CD14-positive monocyte (primary cell): Measurements from ENCODE around the gene INPP4B. TPM values are rescaled to one million over a fixed set of nuclear protein-coding genes. Genes with fewer than 3 reads are reported as not detected.

Source experiments
- DNase-seq, 3 donors: peaks; one replicate each; pipeline ENCODE4 v3.0.0-alpha.2; 2011 to 2022
- H2AFZ ChIP-seq: 2 replicates; pipeline ENCODE4 v1.6.0; 2012; ENCODE audit warnings: mild to moderate bottlenecking, low read depth, low read length, inconsistent platforms; ENCODE audit not compliant: insufficient read depth, poor library complexity, severe bottlenecking
- H3K27ac ChIP-seq, 2 donors: 1 replicate in 1 of 2; 2 replicates in 1 of 2; pipeline ENCODE4 v1.5.1; 2012 to 2013; ENCODE audit warnings: low read length in 2 of 2, control low read depth in 1 of 2, inconsistent platforms in 1 of 2, low read depth in 1 of 2, mild to moderate bottlenecking in 1 of 2
- H3K27me3 ChIP-seq, 2 donors: one replicate each; pipeline versions ENCODE4 v1.6.0 to v1.6.1; 2011 to 2013; ENCODE audit warnings: low read length in 2 of 2; ENCODE audit not compliant: control insufficient read depth in 2 of 2, insufficient read depth in 2 of 2
- H3K36me3 ChIP-seq, 2 donors: replicated peaks in 1 of 2; 1 replicate in 1 of 2; 2 replicates in 1 of 2; pipeline versions ENCODE4 v1.5.1 to v1.6.1; 2012 to 2013; ENCODE audit warnings: low read length in 2 of 2, control low read depth in 1 of 2, inconsistent platforms in 1 of 2, mild to moderate bottlenecking in 1 of 2; ENCODE audit not compliant: insufficient read depth in 2 of 2, control insufficient read depth in 1 of 2
- H3K4me1 ChIP-seq, 2 donors: 1 replicate in 1 of 2; 2 replicates in 1 of 2; pipeline versions ENCODE4 v1.5.1 to v1.6.1; 2012 to 2013; ENCODE audit warnings: low read length in 2 of 2, control low read depth in 1 of 2, inconsistent platforms in 1 of 2, mild to moderate bottlenecking in 1 of 2, moderate library complexity in 1 of 2; ENCODE audit not compliant: insufficient read depth in 2 of 2, control insufficient read depth in 1 of 2
- H3K4me2 ChIP-seq: replicated peaks from 2 replicates; pipeline ENCODE3; 2012; ENCODE audit warnings: low read length, moderate library complexity, mild to moderate bottlenecking; ENCODE audit not compliant: poor library complexity, severe bottlenecking; ENCODE audit errors: extremely low read depth
- H3K4me3 ChIP-seq, 3 experiments: fragments of 200-600 bp in 1 of 3; sonication (generic) in 1 of 3; replicated peaks in 1 of 3; 1 replicate in 2 of 3; 2 replicates in 1 of 3; pipeline ENCODE4 v1.5.1; 2011 to 2013; ENCODE audit warnings: low read length in 3 of 3, mild to moderate bottlenecking in 3 of 3, control low read depth in 2 of 3, low read depth in 2 of 3, inconsistent platforms in 1 of 3, moderate library complexity in 1 of 3
- H3K79me2 ChIP-seq: 2 replicates; pipeline ENCODE4 v1.6.0; 2012; ENCODE audit warnings: mild to moderate bottlenecking, control low read depth, inconsistent platforms, low read length, moderate library complexity; ENCODE audit not compliant: insufficient read depth
- H3K9ac ChIP-seq: 2 replicates; pipeline ENCODE4 v1.6.0; 2017; ENCODE audit warnings: low read length, mild to moderate bottlenecking; ENCODE audit not compliant: insufficient read depth, poor library complexity, severe bottlenecking
- H3K9me3 ChIP-seq, 2 donors: replicated peaks in 1 of 2; 1 replicate in 1 of 2; 2 replicates in 1 of 2; pipeline versions ENCODE4 v1.5.1 to v1.6.1; 2012 to 2013; ENCODE audit warnings: low read length in 2 of 2, control low read depth in 1 of 2; ENCODE audit not compliant: control insufficient read depth in 1 of 2, insufficient read depth in 1 of 2
- H4K20me1 ChIP-seq: 2 replicates; pipeline ENCODE4 v1.6.0; 2012; ENCODE audit warnings: mild to moderate bottlenecking, low read length, control low read depth, moderate library complexity; ENCODE audit not compliant: insufficient read depth
- H3K27ac Mint-ChIP-seq, 7 donors: one replicate each; pipeline ENCODE4 v1.8.0; 2020; ENCODE audit warnings: mild to moderate bottlenecking in 7 of 7, mixed read lengths in 7 of 7, moderate library complexity in 6 of 7, inconsistent platforms in 2 of 7
- H3K27me3 Mint-ChIP-seq, 3 donors: one replicate each; pipeline ENCODE4 v1.8.0; 2021 to 2022; ENCODE audit warnings: low read depth in 3 of 3, mild to moderate bottlenecking in 3 of 3, mixed read lengths in 3 of 3, moderate library complexity in 3 of 3, inconsistent platforms in 1 of 3
- H3K36me3 Mint-ChIP-seq, 2 donors: one replicate each; pipeline ENCODE4 v1.8.0; 2020; ENCODE audit warnings: mixed read lengths in 2 of 2, inconsistent platforms in 1 of 2, mild to moderate bottlenecking in 1 of 2
- H3K4me1 Mint-ChIP-seq: one replicate; pipeline ENCODE4 v1.8.0; 2020; ENCODE audit warnings: mild to moderate bottlenecking, mixed read lengths
- H3K4me3 Mint-ChIP-seq, 2 donors: one replicate each; pipeline ENCODE4 v1.8.0; 2020; ENCODE audit warnings: mild to moderate bottlenecking in 2 of 2, mixed read lengths in 2 of 2, moderate library complexity in 1 of 2
- H3K9me3 Mint-ChIP-seq, 7 donors: one replicate each; pipeline ENCODE4 v1.8.0; 2020 to 2022; ENCODE audit warnings: mixed read lengths in 7 of 7, mild to moderate bottlenecking in 6 of 7, moderate library complexity in 6 of 7, inconsistent platforms in 2 of 7
- CTCF ChIP-seq: fragments of 200-600 bp; IDR thresholded peaks from one replicate; pipeline ENCODE4 v1.8.0; 2022; ENCODE audit warnings: antibody characterized with exemption, mild to moderate bottlenecking
- WGBS: methylation state at CpG from one replicate; pipeline ENCODE4 v1.1.5; 2013; ENCODE audit warnings: missing lambda C conversion rate; ENCODE audit not compliant: insufficient coverage; 5-methylcytosine and 5-hydroxymethylcytosine counted together
- intact Hi-C, 2 donors: fragments of 100-400 bp; cut with micrococcal nuclease; formaldehyde crosslinking; loops; one replicate each; pipeline versions ENCODE4 v1.15.0 to v1.15.1; 2023
- polyA plus RNA-seq, 3 donors: library from polyadenylated mRNA; depleted of rRNA in 1 of 3; unstranded in 2 of 3; stranded (reverse) in 1 of 3; fragments of 300-500 nt in 2 of 3; fragments of >200 nt in 1 of 3; fragmentation: Illumina TruSeq in 2 of 3; gene quantifications; 1 replicate in 2 of 3; 2 replicates in 1 of 3; pipeline ENCODE4 v1.2.3, GENCODE V29; 2012 to 2021

Gene INPP4B
- polyA plus RNA-seq, 3 donors: 0.13 to 0.38 (median 0.22) TPM

- DNase-seq: no peak
- Histone ChIP-seq H3K9me3 (no peaks in the 10 kb centered on the region), H2AFZ (no peak overlapping the region), H3K36me3 (no peaks in the 10 kb centered on the region), H3K79me2 (no peaks in the 10 kb centered on the region), H3K27me3 (no peaks in the 10 kb centered on the region), H3K27ac (no peak overlapping the region), H4K20me1 (no peaks in the 10 kb centered on the region), H3K4me1 (no peaks in the 10 kb centered on the region), H3K4me3 (no peak overlapping the region), H3K9ac (no peak overlapping the region), H3K4me2 (no peak overlapping the region)
- Mint-ChIP-seq H3K27ac (no peak overlapping the region), H3K27me3 (peaks cover 0 to 1% (median 1%) of the 10 kb centered on the region in 3 donors), H3K4me1 (no peaks in the 10 kb centered on the region), H3K4me3 (no peak overlapping the region), H3K9me3 (peaks cover 0 to 3% (median 0%) of the 10 kb centered on the region in 7 donors), H3K36me3 (no peaks in the 10 kb centered on the region)
- WGBS: 100% methylated on average over 1 of the region's 3 CpGs
- intact Hi-C loops: no loop called here
- TF ChIP-seq CTCF: no peak
Measured at GRCh38 chr4:142500966-142501365, 345.1 kb downstream of the INPP4B start.

GRCh38 chr4:142497606-142498005 lies 348.5 kb downstream of the INPP4B start:
- no peak for DNase-seq
- H3K27ac ChIP-seq: no peak overlapping the region
- no peak overlapping the region for H2AFZ ChIP-seq
- H3K4me1 Mint-ChIP-seq: no peaks in the 10 kb centered on the region
- no peak overlapping the region for H3K4me2 ChIP-seq
- intact Hi-C loops: no loop called here
- H3K36me3 ChIP-seq: no peaks in the 10 kb centered on the region
- no peaks in the 10 kb centered on the region for H4K20me1 ChIP-seq
- H3K9me3 Mint-ChIP-seq: peaks cover 4 to 13% (median 9%) of the 10 kb centered on the region in 7 donors
- no peak for TF ChIP-seq CTCF
- H3K36me3 Mint-ChIP-seq: peaks cover 0 to 5% of the 10 kb centered on the region in 2 donors
- H3K4me3 ChIP-seq: no peak overlapping the region
- H3K79me2 ChIP-seq: no peaks in the 10 kb centered on the region
- no peak overlapping the region for H3K4me3 Mint-ChIP-seq
- no peak overlapping the region for H3K27ac Mint-ChIP-seq
- H3K27me3 Mint-ChIP-seq: peaks cover 0 to 1% (median 0%) of the 10 kb centered on the region in 3 donors
- no peak overlapping the region for H3K9ac ChIP-seq
- peaks cover 7 to 11% of the 10 kb centered on the region in 2 donors for H3K9me3 ChIP-seq
- no peaks in the 10 kb centered on the region for H3K27me3 ChIP-seq
- H3K4me1 ChIP-seq: no peaks in the 10 kb centered on the region
